HepG2 (cell line): Measurements from ENCODE around the gene PRR12. TPM values are rescaled to one million over a fixed set of nuclear protein-coding genes. Genes with fewer than 3 reads are reported as not detected.

Experiments
- ATAC-seq: fragments of 200-7000 bp; cut with Tn5 transposase; 3 replicates; pipeline ENCODE4 v1.9.1; 2020; ENCODE audit warnings: mild to moderate bottlenecking, moderate library complexity
- BruUV-seq: library from RNA; stranded (reverse); fragments of 400-500 nt; replicated peaks from 2 replicates; lab custom pipeline; 2021; lab: Mats Ljungman, UMichigan
- CTCF ChIA-PET: fragments of 300-600 bp; formaldehyde crosslinking; extraction: SDS; loops from one replicate; lab custom pipeline; 2021; ENCODE audit warnings: low total read pairs, inconsistent platforms, low intra/inter-chr PET ratio; lab: Yijun Ruan, JAX
- POLR2A ChIA-PET: fragments of 350-600 bp; sonication (Branson Sonifier 250); formaldehyde crosslinking; loops from one replicate; lab custom pipeline; 2020; ENCODE audit warnings: antibody characterized with exemption, inconsistent platforms; lab: Yijun Ruan, JAX
- DNase-seq: peaks from one replicate; pipeline ENCODE4 v3.0.0-alpha.2; 2015; ENCODE audit warnings: low spot score
- FAIRE-seq: peaks from 3 replicates; lab custom pipeline; 2011; peaks lifted over from hg19 to GRCh38; lab: Jason Lieb, UNC
- H2AFZ ChIP-seq: one replicate; pipeline ENCODE4 v1.6.1; 2011; ENCODE audit warnings: low read length, inconsistent platforms
- H3K27ac ChIP-seq: fragments of 300-600 bp; 3 replicates; pipeline ENCODE4 v1.8.0; 2011; ENCODE audit warnings: mixed run types, mild to moderate bottlenecking, mixed read lengths, low read length, inconsistent platforms; ENCODE audit not compliant: insufficient read depth; ENCODE audit errors: extremely low read length
- H3K27me3 ChIP-seq, 2 experiments: fragments of 200-600 bp in 1 of 2; 2 replicates in 1 of 2; 3 replicates in 1 of 2; pipeline versions ENCODE4 v1.6.0 to v1.8.0; 2011; ENCODE audit warnings: low read length in 2 of 2, mild to moderate bottlenecking in 2 of 2, moderate library complexity in 2 of 2, inconsistent platforms in 1 of 2; ENCODE audit not compliant: insufficient read depth in 2 of 2, control insufficient read depth in 1 of 2
- H3K36me3 ChIP-seq, 2 experiments: fragments of 200-600 bp in 1 of 2; replicated peaks in 1 of 2; 2 replicates in 1 of 2; 3 replicates in 1 of 2; pipeline versions ENCODE4 v1.5.1 to v1.8.0; 2011; ENCODE audit warnings: low read length in 2 of 2, inconsistent platforms in 1 of 2; ENCODE audit not compliant: insufficient read depth in 2 of 2, control insufficient read depth in 1 of 2
- H3K4me1 ChIP-seq: 2 replicates; pipeline ENCODE4 v1.5.1; 2012; ENCODE audit warnings: low read length, inconsistent platforms; ENCODE audit not compliant: insufficient read depth
- H3K4me2 ChIP-seq: 2 replicates; pipeline ENCODE4 v1.6.0; 2011; ENCODE audit warnings: low read depth, low read length, inconsistent platforms
- H3K4me3 ChIP-seq, 3 experiments: fragments of 200-600 bp in 1 of 3; sonication (generic), shearing (Covaris generic) in 1 of 3; replicated peaks in 1 of 3; 2 replicates each; pipeline ENCODE4 v1.5.1; 2011 to 2016; ENCODE audit warnings: low read length in 3 of 3, inconsistent platforms in 2 of 3, low read depth in 2 of 3, mild to moderate bottlenecking in 2 of 3, control low read depth in 1 of 3, mixed read lengths in 1 of 3; ENCODE audit not compliant: insufficient read depth in 1 of 3
- H3K79me2 ChIP-seq: one replicate; pipeline ENCODE4 v1.6.1; 2011; ENCODE audit warnings: low read length, inconsistent platforms; ENCODE audit not compliant: insufficient read depth
- H3K9ac ChIP-seq: 2 replicates; pipeline ENCODE4 v1.6.0; 2011; ENCODE audit warnings: mild to moderate bottlenecking, low read depth, low read length, inconsistent platforms; ENCODE audit not compliant: insufficient read depth
- H3K9me3 ChIP-seq: 2 replicates; pipeline ENCODE4 v1.5.1; 2012; ENCODE audit warnings: mild to moderate bottlenecking, low read length
- H4K20me1 ChIP-seq: 2 replicates; pipeline ENCODE4 v1.6.0; 2011; ENCODE audit warnings: inconsistent platforms, mild to moderate bottlenecking, low read length, moderate library complexity; ENCODE audit not compliant: insufficient read depth
- ATF5 ChIP-seq: sonication (generic); formaldehyde crosslinking; IDR thresholded peaks from 2 replicates; pipeline ENCODE4 v1.4.0; 2020; ENCODE audit warnings: mild to moderate bottlenecking, low read depth, missing genetic modification reagents
- ISX ChIP-seq: sonication (generic); formaldehyde crosslinking; conservative IDR thresholded peaks from 2 replicates; pipeline ENCODE4 v1.5.0; 2020; ENCODE audit warnings: missing genetic modification reagents
- KDM3A ChIP-seq: IDR thresholded peaks from 2 replicates; pipeline ENCODE4 v1.6.1; 2018; ENCODE audit warnings: low read depth, missing compliant biosample characterization
- KDM5A ChIP-seq: fragments of 200-600 bp; sonication (generic); IDR thresholded peaks from 2 replicates; pipeline ENCODE4 v1.7.0; 2018; ENCODE audit warnings: antibody characterized with exemption, mild to moderate bottlenecking, low read length, borderline replicate concordance
- POLR2A ChIP-seq, 2 experiments: IDR thresholded peaks; 2 replicates each; pipeline ENCODE4 v1.6.1; 2011; ENCODE audit warnings: low read depth in 2 of 2, low read length in 2 of 2, mild to moderate bottlenecking in 1 of 2, moderate library complexity in 1 of 2; ENCODE audit not compliant: insufficient read depth in 1 of 2
- SP5 ChIP-seq: IDR thresholded peaks from 2 replicates; pipeline ENCODE4 v1.6.1; 2016; ENCODE audit warnings: low read depth, borderline replicate concordance
- THAP11 ChIP-seq: IDR thresholded peaks from 2 replicates; pipeline ENCODE4 v1.6.1; 2016; ENCODE audit warnings: missing biosample characterization, missing genetic modification reagents
- WGBS: methylation state at CpG from one replicate; pipeline ENCODE4 v1.1.6; 2017; ENCODE audit warnings: low lambda C conversion rate; 5-methylcytosine and 5-hydroxymethylcytosine counted together
- in situ Hi-C: cut with HindIII; loops from 2 replicates; pipeline ENCODE4 v1.10.0; 2017; ENCODE audit warnings: low pct_unique_long_range_greater_than_20kb; ENCODE audit not compliant: extremely low pct_ligation_motif_present
- intact Hi-C: fragments of 100-400 bp; cut with micrococcal nuclease; formaldehyde crosslinking; loops from one replicate; pipeline ENCODE4 v1.10.0; 2022; ENCODE audit not compliant: unreplicated experiment
- polyA plus RNA-seq, 8 experiments: library from polyadenylated mRNA; depleted of rRNA in 3 of 8; stranded (reverse) in 7 of 8; unstranded in 1 of 8; fragments of >200 nt; fragmentation: Illumina TruSeq in 4 of 8; extraction: Trizol in 4 of 8; gene quantifications; 2 replicates each; pipeline versions ENCODE4 v1.2.1 to v1.2.3, GENCODE V29; 2011 to 2016; ENCODE audit warnings: low read depth in 4 of 8, missing spikeins in 1 of 8, mixed read lengths in 1 of 8; ENCODE audit not compliant: insufficient read depth in 1 of 8
- total RNA-seq, 5 experiments: library from RNA; depleted of rRNA; stranded (reverse); fragments of >200 nt; fragmentation: Illumina TruSeq; extraction: Trizol; gene quantifications; 2 replicates each; pipeline ENCODE4 v1.2.3, GENCODE V29; 2016; ENCODE audit warnings: low read depth in 1 of 5
- TF ChIP-seq, protein P1 (sequence below): sonication (generic); formaldehyde crosslinking; IDR thresholded peaks from 2 replicates; pipeline ENCODE4 v1.5.0; 2020; ENCODE audit warnings: mild to moderate bottlenecking, missing genetic modification reagents, borderline replicate concordance

PRR12 gene
- total and polyA plus RNA-seq, 2 of the 13 experiments (the other 11 are each of a cell fraction or from before 2014, with no cell fraction given): 0.62 to 1.5 TPM

DNA sequence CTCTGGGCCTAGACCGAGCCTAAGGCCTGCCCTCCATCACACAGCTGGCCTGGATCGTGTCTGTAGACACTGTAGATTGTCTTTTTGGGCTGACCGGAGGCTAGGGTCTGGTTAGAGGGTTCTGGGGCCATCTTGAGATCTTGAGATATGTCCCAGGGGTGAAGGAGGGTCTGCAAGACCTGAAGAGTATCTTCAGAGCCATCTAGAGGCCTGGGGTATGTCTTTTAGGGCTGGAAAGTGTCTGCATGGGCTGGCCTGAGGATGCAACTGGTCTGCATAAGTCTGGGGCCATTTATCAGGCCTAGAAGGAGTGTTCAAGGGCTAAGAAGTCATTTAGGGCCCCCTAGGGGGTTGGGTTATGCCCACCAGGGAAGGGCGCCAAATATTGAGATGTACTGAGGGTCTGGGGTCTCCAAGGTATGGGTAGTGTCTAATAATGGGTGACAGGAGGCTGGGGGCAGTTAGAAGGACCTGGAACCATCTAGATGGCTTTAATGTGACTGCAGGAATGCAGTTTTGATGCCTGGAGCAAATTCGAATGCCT lies 51.6 kb downstream of the PRR12 start (continued):
- TF ChIP-seq ISX (CRISPR knock-in tag) (0 out of 2 replicates have a peak, but pooled peaks have one; percentile 25), ATF5 (CRISPR knock-in tag) (no peak), KDM5A (peak; percentile 47)
- TF ChIP-seq, protein P1, sequence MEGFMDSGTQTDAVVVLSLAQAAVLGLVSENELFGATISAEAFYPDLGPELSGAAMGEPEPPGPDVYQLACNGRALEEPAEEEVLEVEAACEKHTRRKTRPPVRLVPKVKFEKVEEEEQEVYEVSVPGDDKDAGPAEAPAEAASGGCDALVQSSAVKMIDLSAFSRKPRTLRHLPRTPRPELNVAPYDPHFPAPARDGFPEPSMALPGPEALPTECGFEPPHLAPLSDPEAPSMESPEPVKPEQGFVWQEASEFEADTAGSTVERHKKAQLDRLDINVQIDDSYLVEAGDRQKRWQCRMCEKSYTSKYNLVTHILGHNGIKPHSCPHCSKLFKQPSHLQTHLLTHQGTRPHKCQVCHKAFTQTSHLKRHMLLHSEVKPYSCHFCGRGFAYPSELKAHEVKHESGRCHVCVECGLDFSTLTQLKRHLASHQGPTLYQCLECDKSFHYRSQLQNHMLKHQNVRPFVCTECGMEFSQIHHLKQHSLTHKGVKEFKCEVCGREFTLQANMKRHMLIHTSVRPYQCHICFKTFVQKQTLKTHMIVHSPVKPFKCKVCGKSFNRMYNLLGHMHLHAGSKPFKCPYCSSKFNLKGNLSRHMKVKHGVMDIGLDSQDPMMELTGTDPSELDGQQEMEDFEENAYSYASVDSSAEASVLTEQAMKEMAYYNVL: 0 out of 2 replicates have a peak, but pooled peaks have one; percentile 4
- TF ChIP-seq, all 625 proteins: peak for 10

- H3K4me1 ChIP-seq: peaks cover 52% of the 10 kb centered on the region
- peak overlapping the region; percentile 82 for H3K4me2 ChIP-seq
- ChIA-PET CTCF (interaction anchor here (1.3 kb wide), 1 partner anchor 33 kb away, joined by 3 read pairs; no protein-coding TSS in a partner anchor), POLR2A (interaction anchor here (1.1 to 4.6 kb wide), 5 partner anchors 14 to 191 kb away, joined by 5 to 92 read pairs (median 6); partner anchors contain the start of genes ALDH16A1, BCL2L12, IRF3 and PRMT1)
- no peak for DNase-seq
- 79% methylated on average over 2 of the region's 2 CpGs for WGBS
- TF ChIP-seq THAP11 (CRISPR knock-in tag): peak; percentile 25; the same call in 1 of the 2 replicates
- TF ChIP-seq SP5 (CRISPR knock-in tag): no peak
- 0 out of 4 replicates have a peak, but pooled peaks of 1 of the 2 experiments have one; percentile 7 for TF ChIP-seq POLR2A (IDR thresholded peaks at IDR 0.05; ENCODE audit: insufficient read depth in 1 of 2, low read depth in 2 of 2, low read length in 2 of 2)
- no peak for TF ChIP-seq KDM3A (CRISPR knock-in tag)
- no TSS peak for BruUV-seq
- H3K9ac ChIP-seq: peak overlapping the region; percentile 99
- H3K79me2 ChIP-seq: peaks cover 31% of the 10 kb centered on the region
- H3K9me3 ChIP-seq: no peaks in the 10 kb centered on the region
- FAIRE-seq: peak; percentile 36
- ATAC-seq: no peak
- intact Hi-C loops: loop anchor here (5.0 kb wide), 1 partner anchor 34 kb away; the partner anchor contains the start of gene PRMT1
- H3K4me3 ChIP-seq: peak overlapping the region in 2 of 3 experiments; percentile 20 to 85; a peak in 2 of 6 replicates
- no peaks in the 10 kb centered on the region for H4K20me1 ChIP-seq
- in situ Hi-C loops: no loop called here
- peak overlapping the region; percentile 86 for H3K27ac ChIP-seq
- H3K36me3 ChIP-seq: peaks cover 7 to 9% of the 10 kb centered on the region in 2 experiments; a peak in 3 of 5 replicates
- H2AFZ ChIP-seq: no peak overlapping the region
- no peaks in the 10 kb centered on the region; a peak in 1 of 5 replicates for H3K27me3 ChIP-seq
These were observed 52.5 kb downstream of the PRR12 start for GRCh38 chr19:49643466-49643865.
